Measurements from ENCODE around the gene MAP3K2. TPM values are rescaled to one million over a fixed set of nuclear protein-coding genes. Genes with fewer than 3 reads are reported as not detected.
"Not testable (repeated sequence)": the region's sequence is repeated elsewhere in the genome, so short reads cannot be mapped to it uniquely, and the experiment has no call there.

MAP3K2 gene
- total RNA-seq, 1 donor = 41.6 TPM

DNA sequence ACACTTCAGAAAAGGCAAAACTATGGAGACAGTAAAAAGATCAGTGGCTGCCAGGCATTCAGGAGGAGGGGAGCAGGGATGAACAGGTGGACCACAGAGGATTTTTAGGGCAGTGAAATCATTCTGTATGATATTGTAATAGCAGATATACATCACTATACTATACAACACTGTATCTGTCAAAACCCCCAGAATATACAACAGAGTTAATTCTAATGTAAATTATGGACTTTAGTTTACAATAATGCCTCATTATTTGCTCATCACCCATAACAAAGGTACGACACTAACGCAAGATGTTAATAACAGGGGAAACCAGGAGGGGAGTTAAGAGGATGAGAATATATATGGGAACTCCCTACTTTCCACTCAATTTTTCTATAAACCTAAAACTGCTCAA, 28.8 kb downstream of the MAP3K2 start:
- TF ChIP-seq, protein P1, sequence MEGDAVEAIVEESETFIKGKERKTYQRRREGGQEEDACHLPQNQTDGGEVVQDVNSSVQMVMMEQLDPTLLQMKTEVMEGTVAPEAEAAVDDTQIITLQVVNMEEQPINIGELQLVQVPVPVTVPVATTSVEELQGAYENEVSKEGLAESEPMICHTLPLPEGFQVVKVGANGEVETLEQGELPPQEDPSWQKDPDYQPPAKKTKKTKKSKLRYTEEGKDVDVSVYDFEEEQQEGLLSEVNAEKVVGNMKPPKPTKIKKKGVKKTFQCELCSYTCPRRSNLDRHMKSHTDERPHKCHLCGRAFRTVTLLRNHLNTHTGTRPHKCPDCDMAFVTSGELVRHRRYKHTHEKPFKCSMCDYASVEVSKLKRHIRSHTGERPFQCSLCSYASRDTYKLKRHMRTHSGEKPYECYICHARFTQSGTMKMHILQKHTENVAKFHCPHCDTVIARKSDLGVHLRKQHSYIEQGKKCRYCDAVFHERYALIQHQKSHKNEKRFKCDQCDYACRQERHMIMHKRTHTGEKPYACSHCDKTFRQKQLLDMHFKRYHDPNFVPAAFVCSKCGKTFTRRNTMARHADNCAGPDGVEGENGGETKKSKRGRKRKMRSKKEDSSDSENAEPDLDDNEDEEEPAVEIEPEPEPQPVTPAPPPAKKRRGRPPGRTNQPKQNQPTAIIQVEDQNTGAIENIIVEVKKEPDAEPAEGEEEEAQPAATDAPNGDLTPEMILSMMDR (IDR thresholded peaks at IDR 0.05; ENCODE audit: insufficient read depth, low read length) = no peak
- DNase-seq (ENCODE audit: low read depth) = no peak
- H3K4me3 ChIP-seq (ENCODE audit: low read depth, low read length) = no peak overlapping the region

DNA sequence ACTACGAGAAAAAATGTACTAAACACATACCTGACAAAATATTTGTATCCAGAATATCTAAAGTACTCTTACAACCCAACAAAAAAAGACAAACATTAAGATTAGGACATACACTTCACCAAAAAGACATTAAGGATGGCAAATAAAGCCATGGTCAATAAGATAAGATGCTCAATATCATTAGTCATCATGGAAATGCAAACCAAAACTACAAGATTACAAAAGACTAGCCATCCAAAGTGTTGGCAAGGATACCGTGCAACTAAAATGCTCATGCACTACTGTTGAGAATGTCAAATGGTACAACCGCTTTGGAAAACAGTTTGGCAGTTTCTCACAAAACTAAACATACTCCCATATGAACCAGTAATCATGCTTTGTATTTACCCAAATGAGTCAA, 29.7 kb downstream of the MAP3K2 start:
- TF ChIP-seq, protein P1 (IDR thresholded peaks at IDR 0.05; ENCODE audit: insufficient read depth, low read length) = no peak
- H3K4me3 ChIP-seq (ENCODE audit: low read depth, low read length) = no peak overlapping the region
- peak; percentile 27 for DNase-seq (ENCODE audit: low read depth)

GRCh38 chr2:127357591-127357990, 30.2 kb downstream of the MAP3K2 start:
- no peak overlapping the region for H3K4me3 ChIP-seq (ENCODE audit: low read depth, low read length)
- TF ChIP-seq, protein P1 (IDR thresholded peaks at IDR 0.05; ENCODE audit: insufficient read depth, low read length) = no peak
- DNase-seq (ENCODE audit: low read depth) = no peak

GRCh38 chr2:127356531-127356930, 31.2 kb downstream of the MAP3K2 start:
- H3K4me3 ChIP-seq (ENCODE audit: low read depth, low read length) = no peak overlapping the region
- TF ChIP-seq, protein P1 (IDR thresholded peaks at IDR 0.05; ENCODE audit: insufficient read depth, low read length) = no peak
- DNase-seq (ENCODE audit: low read depth) = no peak

GRCh38 chr2:127355407-127356008, 32.3 kb downstream of the MAP3K2 start:
- DNase-seq (ENCODE audit: low read depth) = no peak
- TF ChIP-seq, protein P1 (IDR thresholded peaks at IDR 0.05; ENCODE audit: insufficient read depth, low read length) = peak; percentile 50
- H3K4me3 ChIP-seq (ENCODE audit: low read depth, low read length) = no peak overlapping the region

DNA sequence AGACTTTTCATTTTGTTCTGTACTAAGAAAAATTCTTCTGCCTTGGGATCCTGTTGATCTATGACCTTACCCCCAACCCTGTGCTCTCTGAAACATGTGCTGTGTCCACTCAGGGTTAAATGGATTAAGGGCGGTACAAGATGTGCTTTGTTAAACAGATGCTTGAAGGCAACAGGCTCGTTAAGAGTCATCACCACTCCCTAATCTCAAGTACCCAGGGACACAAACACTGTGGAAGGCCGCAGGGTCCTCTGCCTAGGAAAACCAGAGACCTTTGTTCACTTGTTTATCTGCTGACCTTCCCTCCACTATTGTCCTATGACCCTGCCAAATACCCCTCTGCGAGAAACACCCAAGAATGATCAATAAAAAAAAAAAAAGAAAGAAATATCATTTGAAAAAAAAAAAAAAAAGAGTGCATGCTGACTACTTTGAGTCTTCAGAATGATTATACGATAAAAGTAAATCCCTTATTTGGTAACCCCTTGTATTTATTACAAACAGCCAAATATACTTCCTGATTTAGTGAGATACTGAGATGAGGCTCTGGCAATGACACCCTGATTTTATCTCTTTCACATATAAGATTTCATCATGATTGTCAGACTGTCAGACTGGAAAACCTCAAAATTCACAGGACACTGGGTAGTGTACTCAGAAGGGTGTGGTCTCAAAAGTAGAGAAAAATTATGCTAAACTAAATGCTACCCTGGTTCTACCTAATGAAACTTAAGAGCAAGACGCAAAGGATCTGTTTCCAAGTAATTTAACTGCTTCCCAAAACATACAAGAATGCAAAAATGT, 33.7 kb downstream of the MAP3K2 start:
- H3K4me3 ChIP-seq (ENCODE audit: low read depth, low read length); DNase-seq (ENCODE audit: low read depth): not testable (repeated sequence)

- not testable (repeated sequence) for H3K4me3 ChIP-seq (ENCODE audit: low read depth, low read length); DNase-seq (ENCODE audit: low read depth)
Measured at GRCh38 chr2:127353223-127353622, 34.6 kb downstream of the MAP3K2 start.

- no peak for DNase-seq (ENCODE audit: low read depth)
- TF ChIP-seq, protein P1 (IDR thresholded peaks at IDR 0.05; ENCODE audit: insufficient read depth, low read length) = no peak
- no peak overlapping the region for H3K4me3 ChIP-seq (ENCODE audit: low read depth, low read length)
Measured at GRCh38 chr2:127351603-127352002, 36.2 kb downstream of the MAP3K2 start.

All from fibroblast of the aortic adventitia (primary cell).